ENCODE measurements around the gene RNF144B. TPM values are rescaled to one million over a fixed set of nuclear protein-coding genes. Genes with fewer than 3 reads are reported as not detected.
"Not testable (repeated sequence)": the region's sequence is repeated elsewhere in the genome, so short reads cannot be mapped to it uniquely, and the experiment has no call there.

The RNF144B gene
- total RNA-seq, 2 donors from 2014 or later, result 9.4 to 11.9 TPM

GRCh38 chr6:18384621-18385020 is 2.5 kb upstream of the RNF144B start:
- no peak for ATAC-seq (replicated peaks in 1 of 2)
- H3K36me3 Mint-ChIP-seq (ENCODE audit: insufficient read depth in 2 of 2), result peaks cover 0 to 2% of the 10 kb centered on the region in 2 donors
- no peaks in the 10 kb centered on the region for H3K9me3 Mint-ChIP-seq
- H3K27me3 Mint-ChIP-seq (ENCODE audit: low read depth), result peaks cover 25% of the 10 kb centered on the region
- H3K27ac Mint-ChIP-seq, result no peak overlapping the region
- peaks cover 35% of the 10 kb centered on the region for H3K4me1 Mint-ChIP-seq (ENCODE audit: low read depth)
- DNase-seq, result no peak
- no peak overlapping the region for H3K4me3 Mint-ChIP-seq

- Mint-ChIP-seq H3K4me3 (peak overlapping the region; percentile 94 to 96), H3K36me3 (ENCODE audit: insufficient read depth in 2 of 2) (peaks cover 0 to 2% of the 10 kb centered on the region in 2 donors), H3K9me3 (no peaks in the 10 kb centered on the region), H3K27me3 (ENCODE audit: low read depth) (peaks cover 11% of the 10 kb centered on the region), H3K27ac (no peak overlapping the region), H3K4me1 (ENCODE audit: low read depth) (peaks cover 46% of the 10 kb centered on the region)
- no peak for DNase-seq
- ATAC-seq (replicated peaks in 1 of 2), result no peak
Measured at GRCh38 chr6:18386298-18386976, 713 bp upstream of the RNF144B start.

DNA sequence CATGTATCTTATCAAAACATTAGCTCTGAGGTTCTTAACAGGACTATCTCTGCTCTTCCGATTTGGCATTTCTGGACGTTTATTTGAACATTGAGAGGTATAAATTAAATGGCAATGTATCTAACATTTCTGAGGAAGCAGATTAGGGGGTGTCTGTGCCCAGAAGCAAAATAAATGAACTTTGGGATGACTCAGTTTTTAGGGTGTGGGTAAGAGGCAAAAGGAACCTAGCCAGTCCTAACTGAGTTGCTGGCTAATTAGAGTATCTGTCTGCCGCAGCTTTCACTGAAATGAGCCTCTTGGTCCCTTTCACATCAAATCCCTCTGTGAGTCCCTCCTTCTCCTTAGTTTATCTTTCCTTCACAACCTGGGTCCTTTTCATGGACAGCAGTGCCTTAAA is 1.1 kb downstream of the RNF144B start:
- Mint-ChIP-seq H3K36me3 (ENCODE audit: insufficient read depth in 2 of 2) (peaks cover 0 to 2% of the 10 kb centered on the region in 2 donors), H3K4me3 (peak overlapping the region; percentile 94 to 96), H3K4me1 (ENCODE audit: low read depth) (peaks cover 46% of the 10 kb centered on the region), H3K27ac (peak overlapping the region; percentile 26), H3K27me3 (ENCODE audit: low read depth) (peaks cover 11% of the 10 kb centered on the region), H3K9me3 (no peaks in the 10 kb centered on the region)
- ATAC-seq (replicated peaks in 1 of 2) (no peak), DNase-seq (no peak)

DNA sequence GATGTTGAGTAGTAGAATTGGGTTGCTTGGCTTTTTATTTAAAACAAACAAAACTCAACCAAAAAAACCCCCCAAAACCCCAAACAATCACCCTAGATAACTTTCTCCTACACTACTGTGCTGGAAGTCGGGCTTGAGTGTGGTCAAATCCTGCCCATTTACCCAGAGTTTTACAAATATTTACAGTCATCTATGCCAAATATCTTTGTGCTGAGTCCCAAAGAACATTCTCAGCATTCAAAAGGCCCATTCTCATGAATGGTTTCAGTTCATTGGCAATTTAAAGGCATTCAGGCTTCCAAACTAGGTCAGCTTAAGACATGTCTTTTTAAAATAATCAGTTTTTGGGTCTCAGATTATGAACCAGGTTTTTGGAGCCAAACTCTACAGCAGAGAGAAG is 1.8 kb downstream of the RNF144B start:
- H3K9me3 Mint-ChIP-seq, result no peaks in the 10 kb centered on the region
- peaks cover 0 to 2% of the 10 kb centered on the region in 2 donors for H3K36me3 Mint-ChIP-seq (ENCODE audit: insufficient read depth in 2 of 2)
- DNase-seq, result no peak
- H3K27ac Mint-ChIP-seq, result no peak overlapping the region
- peaks cover 11% of the 10 kb centered on the region for H3K27me3 Mint-ChIP-seq (ENCODE audit: low read depth)
- H3K4me1 Mint-ChIP-seq (ENCODE audit: low read depth), result peaks cover 52% of the 10 kb centered on the region
- no peak for ATAC-seq (replicated peaks in 1 of 2)
- peak overlapping the region; percentile 94 to 96 for H3K4me3 Mint-ChIP-seq

DNA sequence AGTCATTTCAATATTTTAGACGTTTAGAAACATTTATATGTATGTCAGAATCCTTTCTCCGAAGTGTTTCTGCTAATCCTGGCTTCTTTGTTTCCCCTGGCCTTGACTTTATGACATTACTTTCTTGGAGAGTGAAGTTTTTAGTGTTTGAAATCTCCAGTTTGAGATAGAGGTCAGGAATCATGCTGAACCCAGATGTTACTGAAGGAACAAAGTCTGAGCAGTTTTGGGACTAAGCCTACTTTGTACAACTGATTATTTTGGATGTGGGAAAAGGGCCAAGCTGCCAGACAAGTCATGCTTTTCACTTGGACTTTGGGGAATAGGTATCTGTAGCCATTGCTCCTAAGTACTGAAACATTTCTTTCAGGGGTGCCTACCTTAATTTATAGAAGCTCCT is 2.3 kb downstream of the RNF144B start:
- Mint-ChIP-seq H3K36me3 (ENCODE audit: insufficient read depth in 2 of 2) (peaks cover 0 to 2% of the 10 kb centered on the region in 2 donors), H3K27me3 (ENCODE audit: low read depth) (peaks cover 11% of the 10 kb centered on the region), H3K27ac (no peak overlapping the region), H3K4me1 (ENCODE audit: low read depth) (peaks cover 52% of the 10 kb centered on the region), H3K4me3 (peak overlapping the region; percentile 94 to 96), H3K9me3 (no peaks in the 10 kb centered on the region)
- ATAC-seq (replicated peaks in 1 of 2), result no peak
- DNase-seq, result no peak

- ATAC-seq (replicated peaks in 1 of 2) (no peak), DNase-seq (no peak)
- H3K9me3 Mint-ChIP-seq, result no peaks in the 10 kb centered on the region
- H3K4me1 Mint-ChIP-seq (ENCODE audit: low read depth), result peaks cover 52% of the 10 kb centered on the region
- peak overlapping the region; percentile 17 to 40 for H3K4me3 Mint-ChIP-seq
- peaks cover 11% of the 10 kb centered on the region for H3K27me3 Mint-ChIP-seq (ENCODE audit: low read depth)
- no peak overlapping the region for H3K27ac Mint-ChIP-seq
- H3K36me3 Mint-ChIP-seq (ENCODE audit: insufficient read depth in 2 of 2), result peaks cover 0 to 2% of the 10 kb centered on the region in 2 donors
Measured at GRCh38 chr6:18390476-18390875, 3.3 kb downstream of the RNF144B start.

DNA sequence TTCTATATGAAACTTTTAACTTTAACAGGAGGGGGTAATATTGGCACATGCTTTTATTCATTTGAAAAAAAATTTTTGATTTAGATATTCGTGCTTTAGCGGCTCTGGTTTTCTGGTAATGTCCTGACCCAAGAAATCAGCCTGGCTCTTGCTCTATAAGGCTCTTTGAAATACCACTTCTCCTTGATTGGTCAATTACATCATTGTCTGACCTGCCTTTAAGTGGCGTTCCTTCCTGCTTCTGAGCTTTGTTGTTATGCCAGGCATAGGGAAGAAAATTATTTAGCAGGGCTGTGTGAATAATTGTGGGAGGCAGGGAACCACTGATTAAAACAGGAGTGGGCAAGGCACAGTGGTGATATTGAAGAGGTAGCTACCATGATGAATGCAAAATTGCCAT is 3.9 kb downstream of the RNF144B start:
- Mint-ChIP-seq H3K4me1 (ENCODE audit: low read depth) (peaks cover 52% of the 10 kb centered on the region), H3K36me3 (ENCODE audit: insufficient read depth in 2 of 2) (peaks cover 0 to 2% of the 10 kb centered on the region in 2 donors), H3K9me3 (no peaks in the 10 kb centered on the region), H3K27me3 (ENCODE audit: low read depth) (peaks cover 11% of the 10 kb centered on the region), H3K4me3 (no peak overlapping the region), H3K27ac (no peak overlapping the region)
- ATAC-seq (replicated peaks in 1 of 2) (no peak), DNase-seq (no peak)

DNA sequence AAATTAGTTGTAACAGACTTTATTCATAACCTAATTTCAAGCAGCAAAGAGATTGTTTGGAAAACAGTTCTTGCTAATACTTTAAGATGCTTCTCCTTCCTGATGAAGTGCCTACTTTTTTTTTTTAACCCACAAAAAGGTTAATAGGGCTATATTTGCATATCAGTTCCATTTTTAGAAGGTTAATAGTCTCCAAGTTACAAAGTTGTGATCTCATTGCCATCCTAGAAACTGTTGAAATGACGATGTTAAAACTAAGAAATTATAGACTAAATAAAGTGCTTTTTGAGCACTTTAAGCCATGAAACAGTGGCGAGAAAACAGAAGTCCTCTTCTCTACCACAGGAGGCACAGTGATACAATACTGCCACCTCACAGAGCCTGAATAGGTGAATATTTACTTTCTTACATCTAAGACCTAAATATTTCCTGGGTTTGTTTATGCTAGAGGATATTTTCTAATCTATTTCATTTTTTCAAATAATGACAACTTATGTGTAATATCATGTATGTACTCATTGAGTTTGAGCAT is 5.3 kb downstream of the RNF144B start:
- Mint-ChIP-seq H3K27me3 (ENCODE audit: low read depth) (no peaks in the 10 kb centered on the region), H3K4me1 (ENCODE audit: low read depth) (peaks cover 39% of the 10 kb centered on the region), H3K36me3 (ENCODE audit: insufficient read depth in 2 of 2) (peaks cover 0 to 2% of the 10 kb centered on the region in 2 donors), H3K4me3 (no peak overlapping the region), H3K9me3 (no peaks in the 10 kb centered on the region), H3K27ac (no peak overlapping the region)
- ATAC-seq (replicated peaks in 1 of 2), result no peak
- DNase-seq, result no peak

- peaks cover 38% of the 10 kb centered on the region for H3K4me1 Mint-ChIP-seq (ENCODE audit: low read depth)
- peak; percentile 41 for ATAC-seq (replicated peaks in 1 of 2)
- no peaks in the 10 kb centered on the region for H3K9me3 Mint-ChIP-seq
- no peak overlapping the region for H3K4me3 Mint-ChIP-seq
- no peak for DNase-seq
- H3K27ac Mint-ChIP-seq, result no peak overlapping the region
- no peaks in the 10 kb centered on the region for H3K27me3 Mint-ChIP-seq (ENCODE audit: low read depth)
- H3K36me3 Mint-ChIP-seq (ENCODE audit: insufficient read depth in 2 of 2), result peaks cover 0 to 2% of the 10 kb centered on the region in 2 donors
Measured at GRCh38 chr6:18393698-18394097, 6.5 kb downstream of the RNF144B start.

DNA sequence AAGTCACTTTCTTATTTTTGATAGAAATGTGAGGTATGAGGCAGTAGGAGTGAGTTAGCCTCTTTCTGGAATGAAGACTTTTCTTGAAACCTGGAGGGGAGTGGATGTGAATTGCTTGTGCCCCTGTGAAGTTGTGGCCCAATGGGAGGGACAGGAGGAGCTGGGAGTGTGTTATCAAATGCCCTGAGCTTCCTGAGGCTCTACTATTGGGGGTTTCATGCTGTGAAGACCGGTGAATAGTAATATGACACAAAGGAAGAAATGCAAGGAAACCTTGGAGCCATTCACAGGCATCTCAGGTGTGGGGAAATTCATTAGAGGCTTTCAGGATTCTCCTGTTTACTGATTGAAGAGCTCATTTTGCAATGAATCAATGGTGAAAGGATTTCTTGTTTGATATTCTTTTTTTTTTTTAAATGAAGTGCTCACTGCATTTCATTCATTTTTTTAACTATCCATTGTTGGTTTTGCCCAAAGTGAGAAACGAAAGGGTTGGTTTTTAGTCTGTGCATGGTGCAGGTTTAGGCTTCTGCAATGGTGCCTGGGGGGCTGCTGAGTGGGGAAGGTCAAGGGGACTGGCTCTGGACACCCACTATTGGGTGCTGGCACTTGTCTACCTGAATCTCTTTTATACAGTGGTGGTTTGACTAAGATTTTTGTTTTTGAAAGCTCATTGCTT is 8.2 kb downstream of the RNF144B start:
- DNase-seq, result no peak
- Mint-ChIP-seq H3K4me3 (no peak overlapping the region), H3K9me3 (no peaks in the 10 kb centered on the region), H3K27me3 (ENCODE audit: low read depth) (no peaks in the 10 kb centered on the region), H3K27ac (no peak overlapping the region), H3K4me1 (ENCODE audit: low read depth) (peaks cover 25% of the 10 kb centered on the region), H3K36me3 (ENCODE audit: insufficient read depth in 2 of 2) (peaks cover 0 to 3% of the 10 kb centered on the region in 2 donors)
- no peak for ATAC-seq (replicated peaks in 1 of 2)

GRCh38 chr6:18395856-18396197 is 8.7 kb downstream of the RNF144B start:
- ATAC-seq (replicated peaks in 1 of 2), result no peak
- Mint-ChIP-seq H3K4me1 (ENCODE audit: low read depth) (peaks cover 27% of the 10 kb centered on the region), H3K4me3 (no peak overlapping the region), H3K36me3 (ENCODE audit: insufficient read depth in 2 of 2) (peaks cover 0 to 5% of the 10 kb centered on the region in 2 donors), H3K27me3 (ENCODE audit: low read depth) (no peaks in the 10 kb centered on the region), H3K27ac (no peak overlapping the region), H3K9me3 (no peaks in the 10 kb centered on the region)
- no peak for DNase-seq

DNA sequence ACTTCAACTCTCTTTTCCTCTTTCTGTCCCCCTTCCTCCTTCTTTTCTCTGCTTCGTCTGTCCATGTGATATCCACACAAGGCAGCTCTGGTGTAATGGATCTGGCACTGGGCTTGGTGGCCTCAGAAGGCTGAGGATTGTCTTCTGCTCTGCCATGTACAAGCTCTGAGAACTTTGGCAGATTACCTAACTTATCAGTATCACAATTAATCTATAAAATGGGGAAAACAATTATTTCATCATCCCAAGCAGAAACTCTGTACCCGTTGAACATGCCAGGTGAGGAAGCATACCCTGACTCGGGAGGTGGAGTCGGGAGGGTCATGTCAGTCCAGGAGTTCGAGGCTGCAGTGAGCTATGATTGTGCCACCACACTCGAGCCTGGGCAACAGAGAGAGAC is 10.6 kb downstream of the RNF144B start:
- H3K4me3 Mint-ChIP-seq, result no peak overlapping the region
- H3K27me3 Mint-ChIP-seq (ENCODE audit: low read depth), result no peaks in the 10 kb centered on the region
- peaks cover 29% of the 10 kb centered on the region for H3K4me1 Mint-ChIP-seq (ENCODE audit: low read depth)
- H3K27ac Mint-ChIP-seq, result no peak overlapping the region
- H3K36me3 Mint-ChIP-seq (ENCODE audit: insufficient read depth in 2 of 2), result peaks cover 2 to 5% of the 10 kb centered on the region in 2 donors
- no peaks in the 10 kb centered on the region for H3K9me3 Mint-ChIP-seq
- DNase-seq, result no peak
- ATAC-seq (replicated peaks in 1 of 2), result no peak

DNA sequence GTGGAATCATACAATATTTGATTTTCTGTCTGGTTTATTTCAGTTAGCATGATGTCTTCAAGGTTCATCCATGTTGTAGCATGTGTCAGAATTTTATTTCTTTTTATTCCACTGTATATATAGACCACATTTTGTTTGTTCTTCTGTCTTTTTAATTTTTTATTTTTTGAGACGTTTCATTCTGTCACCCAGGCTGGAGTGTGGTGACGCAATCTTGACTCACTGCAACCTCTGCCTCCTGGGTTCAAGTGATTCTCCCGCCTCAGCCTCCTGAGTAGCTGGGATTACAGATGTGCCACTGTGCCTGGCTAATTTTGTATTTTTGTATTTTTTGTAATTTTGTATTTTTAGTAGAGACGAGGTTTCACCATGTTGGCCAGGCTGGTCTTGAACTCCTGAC is 11.1 kb downstream of the RNF144B start:
- not testable (repeated sequence) for H3K27ac Mint-ChIP-seq; H3K36me3 Mint-ChIP-seq (ENCODE audit: insufficient read depth in 2 of 2); DNase-seq; H3K9me3 Mint-ChIP-seq; H3K4me3 Mint-ChIP-seq; H3K27me3 Mint-ChIP-seq (ENCODE audit: low read depth); ATAC-seq (replicated peaks in 1 of 2)
- H3K4me1 Mint-ChIP-seq (ENCODE audit: low read depth), result peaks cover 29% of the 10 kb centered on the region

All from activated T-cell treated with anti-CD3 and anti-CD28 coated beads, Interleukin-2, amount 50 U/mL, for 72 hours (primary cell).